HG02885 (cell line): Measurements from ENCODE around the gene TMCO6.
"Not testable (repeated sequence)": the region's sequence is repeated elsewhere in the genome, so short reads cannot be mapped to it uniquely, and the experiment has no call there.

Experiments
- ATAC-seq: cut with Tn5 transposase; IDR thresholded peaks from one replicate; pipeline ENCODE4 v1.9.1; 2021; ENCODE audit warnings: mild to moderate bottlenecking; ENCODE audit not compliant: unreplicated experiment, poor library complexity

The TMCO6 gene

GRCh38 chr5:140639148-140639981 is at the start of gene TMCO6:
Gene TMCO6, plus strand, starts transcription at chr5:140639451. Its CDS starts 77 bp downstream, at chr5:140639528.
- ATAC-seq: peak; percentile 95

DNA sequence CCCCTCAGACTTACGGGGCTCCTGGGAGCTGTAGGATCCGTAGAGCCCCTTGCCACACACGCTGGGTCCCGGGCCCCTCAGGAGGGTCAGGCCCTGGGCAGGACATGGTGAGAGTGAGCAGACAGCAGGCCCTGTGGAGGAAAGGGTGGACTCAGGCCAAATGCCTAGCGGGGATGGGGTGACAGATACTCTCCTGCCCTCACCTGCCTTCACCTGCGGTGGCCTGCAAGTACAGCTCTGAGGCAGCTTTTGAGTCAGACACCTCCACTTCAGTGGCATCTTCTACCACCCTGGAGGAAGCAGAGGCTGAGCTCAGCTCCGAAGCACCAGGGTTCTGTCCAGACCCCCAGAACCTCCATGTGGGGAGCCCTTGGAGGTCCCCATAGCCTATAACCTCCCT is 48.4 kb upstream of the TMCO6 start:
- no peak for ATAC-seq

- ATAC-seq: no peak
These were observed 47.4 kb upstream of the TMCO6 start for GRCh38 chr5:140591747-140592372.

GRCh38 chr5:140593070-140593469 is 46.2 kb upstream of the TMCO6 start:
- ATAC-seq: not testable (repeated sequence)

DNA sequence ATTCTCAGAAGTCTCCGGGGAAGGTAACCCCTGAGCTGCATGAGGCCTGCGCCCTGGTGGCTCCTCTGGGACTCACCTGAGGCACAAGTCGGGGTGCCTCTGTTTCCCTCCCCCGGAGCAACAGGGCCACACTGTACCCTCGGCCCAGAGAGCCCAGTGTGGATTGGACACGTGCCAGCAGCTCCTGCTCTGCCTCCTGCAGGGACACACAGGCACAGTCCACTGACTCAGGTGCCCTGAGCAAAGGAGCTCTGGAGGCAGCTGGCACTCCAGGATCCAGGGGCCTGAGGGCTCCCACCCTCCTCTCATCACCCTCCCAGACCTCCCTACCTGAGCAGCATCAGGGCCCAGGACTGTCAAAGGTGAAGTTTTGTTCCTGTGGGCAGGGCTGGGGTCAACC is 45.1 kb upstream of the TMCO6 start:
- no peak for ATAC-seq

DNA sequence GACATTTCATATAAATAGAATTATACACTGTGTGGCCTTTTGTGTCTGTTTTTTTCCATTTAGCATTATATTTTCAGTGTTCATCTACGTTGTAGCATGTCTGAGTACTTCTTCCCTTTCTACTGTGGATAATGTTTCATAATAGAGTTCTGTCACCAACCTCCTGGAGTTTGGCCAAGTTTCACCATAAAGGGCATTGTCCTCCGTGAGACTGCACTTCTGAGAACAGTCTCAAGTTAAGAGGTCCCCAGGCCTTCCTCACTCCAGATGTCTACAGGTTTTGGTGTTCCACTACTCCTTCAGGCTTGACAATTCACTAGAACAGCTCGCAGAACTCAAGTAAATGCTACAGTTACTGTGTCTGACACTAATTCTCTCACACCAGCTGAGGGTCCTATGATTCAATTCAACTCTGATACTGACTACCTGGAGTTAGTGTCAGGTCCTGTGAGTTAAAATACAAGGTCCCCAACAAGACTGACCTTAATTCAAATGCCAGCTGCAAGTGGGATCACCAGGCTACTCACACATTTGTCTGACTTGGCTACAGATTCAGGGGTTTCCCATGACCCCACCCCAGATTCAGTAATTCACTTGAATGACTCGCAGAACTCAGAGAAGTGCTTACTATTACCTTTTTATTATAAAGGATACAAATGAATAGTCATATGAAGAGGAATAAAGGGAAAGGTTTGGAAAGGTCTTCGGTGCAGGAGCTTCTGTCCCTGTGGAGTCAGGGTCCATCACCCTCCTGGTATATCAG is 43.5 kb upstream of the TMCO6 start:
- ATAC-seq: no peak

DNA sequence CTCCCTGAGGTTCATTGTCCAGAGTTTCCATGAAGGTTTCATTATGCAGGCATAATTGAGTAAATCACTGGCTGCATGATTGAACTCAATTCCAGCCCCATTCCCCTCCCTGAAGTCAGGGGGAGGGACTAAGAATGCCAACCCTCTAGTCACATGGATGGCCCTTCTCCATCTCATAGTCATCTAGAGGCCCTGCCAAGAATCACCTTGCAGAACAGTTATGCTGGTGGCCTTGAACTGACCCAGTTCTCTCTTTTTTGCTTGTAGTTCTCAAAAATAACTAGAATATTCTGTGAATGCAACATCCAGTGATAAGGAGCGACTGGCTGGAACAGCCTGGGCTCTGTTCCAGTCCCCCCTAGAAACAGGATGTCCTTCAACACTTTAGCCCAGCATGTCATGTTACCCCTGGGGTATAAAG is 42.9 kb upstream of the TMCO6 start:
- ATAC-seq: no peak

DNA sequence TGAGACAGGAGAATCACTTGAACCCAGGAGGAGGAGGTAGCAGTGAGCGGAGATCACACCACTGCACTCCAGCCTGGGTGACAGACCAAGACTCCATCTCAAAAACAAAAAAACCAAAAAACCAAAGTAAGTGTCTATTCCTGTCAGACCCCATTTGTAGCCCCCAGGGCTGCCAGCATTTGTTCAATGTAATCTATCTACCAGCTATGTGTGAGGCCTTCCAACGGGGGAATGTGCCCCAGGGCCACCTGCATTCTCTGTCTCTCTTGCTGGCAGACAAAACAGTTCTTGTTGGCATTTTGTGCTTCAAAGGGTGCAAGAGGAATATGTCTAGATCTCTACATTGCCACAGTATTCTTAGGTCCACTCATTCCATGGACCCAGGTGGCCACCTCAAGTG is 40.4 kb upstream of the TMCO6 start:
- no peak for ATAC-seq

GRCh38 chr5:140600096-140600495 is 39.2 kb upstream of the TMCO6 start:
- ATAC-seq: no peak

DNA sequence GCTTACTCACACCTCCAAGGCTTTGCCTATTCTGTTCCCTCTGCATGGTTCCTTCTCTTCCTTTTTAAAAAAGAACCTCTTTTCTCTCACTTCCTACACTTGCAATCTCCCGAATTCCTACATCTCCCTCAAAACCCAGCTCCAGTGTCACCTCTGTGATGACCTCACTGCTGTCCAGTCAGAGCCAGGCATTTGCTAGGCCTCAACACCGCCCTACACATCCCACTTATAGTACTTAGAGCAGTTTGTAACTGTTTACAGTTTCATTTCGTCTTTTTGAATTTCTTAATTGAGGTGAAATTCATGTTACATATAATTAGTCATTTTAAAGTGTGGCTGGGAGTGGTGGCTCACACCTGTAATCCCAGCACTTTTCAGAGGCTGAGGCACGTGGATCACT is 37.1 kb upstream of the TMCO6 start:
- ATAC-seq: no peak

DNA sequence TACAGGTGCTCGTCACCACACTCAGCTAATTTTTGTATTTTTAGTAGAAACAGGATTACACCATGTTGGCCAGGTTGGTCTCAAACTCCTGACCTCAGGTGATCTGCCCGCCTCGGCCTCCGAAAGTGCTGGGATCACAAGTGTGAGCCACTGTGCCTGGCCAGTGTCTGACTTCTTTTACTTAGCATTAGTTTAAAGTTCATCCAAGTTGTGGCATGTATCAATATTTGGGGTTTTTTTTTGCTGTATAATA is 35.9 kb upstream of the TMCO6 start:
- not testable (repeated sequence) for ATAC-seq

DNA sequence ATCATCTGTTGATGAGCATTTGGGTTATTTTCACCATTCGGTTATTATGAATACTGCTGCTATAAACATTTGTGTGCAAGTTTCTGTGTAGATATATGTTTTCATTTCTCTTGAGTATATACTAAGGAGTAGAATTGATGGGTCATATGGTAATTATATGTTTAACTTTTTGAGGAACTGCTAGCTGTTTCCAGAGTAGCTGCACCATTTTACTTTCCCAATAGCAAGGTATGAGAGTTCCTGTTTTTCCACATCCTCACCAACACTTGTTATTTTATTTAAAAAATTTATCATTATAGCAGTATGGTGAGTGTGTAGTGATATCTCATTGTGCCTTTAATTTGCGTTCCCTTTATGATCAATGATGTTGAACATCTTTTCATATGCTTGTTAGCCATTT is 35.5 kb upstream of the TMCO6 start:
- no peak for ATAC-seq

- no peak for ATAC-seq
These were observed 33.4 kb upstream of the TMCO6 start for GRCh38 chr5:140605879-140606278.

DNA sequence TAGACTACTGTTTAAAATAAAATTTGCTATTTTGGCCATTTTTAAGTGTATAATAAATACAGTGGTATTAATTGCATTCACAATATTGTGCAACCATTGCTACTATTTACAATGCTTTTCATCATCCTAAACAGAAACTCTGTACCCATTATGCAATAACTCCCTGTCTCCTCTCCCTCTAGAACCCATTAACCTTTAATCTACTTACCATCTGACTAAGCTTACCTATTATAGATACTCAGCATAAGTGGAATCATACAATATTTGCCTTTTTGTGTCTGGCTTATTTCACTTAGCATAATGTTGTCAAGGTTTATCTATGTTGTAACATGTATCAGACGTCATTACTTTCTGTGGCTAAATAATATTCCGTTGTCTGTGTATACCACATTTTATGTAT is 32.2 kb upstream of the TMCO6 start:
- no peak for ATAC-seq

GRCh38 chr5:140608722-140609121 is 30.5 kb upstream of the TMCO6 start:
- no peak for ATAC-seq

DNA sequence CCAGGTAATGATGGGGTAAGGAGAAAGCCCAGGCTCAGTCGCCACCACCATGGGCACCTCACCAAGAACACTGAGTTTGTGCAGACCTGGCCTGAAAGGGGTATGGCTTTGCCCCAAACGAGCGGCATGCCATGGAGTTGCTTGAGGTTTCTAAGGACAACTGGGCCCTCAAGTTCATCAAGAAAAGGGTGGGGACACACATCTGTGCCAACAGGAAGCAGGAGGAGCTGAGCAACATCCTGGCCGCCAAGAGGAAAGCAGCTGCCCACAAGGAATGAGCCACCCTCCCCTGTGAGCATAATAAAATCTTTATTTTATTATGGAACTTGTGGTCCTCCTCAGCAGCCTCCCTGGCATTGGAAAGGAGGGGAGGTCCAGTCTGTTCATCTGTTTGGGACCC is 30.1 kb upstream of the TMCO6 start:
- ATAC-seq: no peak

- no peak for ATAC-seq
These were observed 28.2 kb upstream of the TMCO6 start for GRCh38 chr5:140611020-140611521.

- no peak for ATAC-seq
These were observed 16.9 kb upstream of the TMCO6 start for GRCh38 chr5:140622301-140622700.

- ATAC-seq: not testable (repeated sequence)
These were observed 16.2 kb upstream of the TMCO6 start for GRCh38 chr5:140623061-140623460.

DNA sequence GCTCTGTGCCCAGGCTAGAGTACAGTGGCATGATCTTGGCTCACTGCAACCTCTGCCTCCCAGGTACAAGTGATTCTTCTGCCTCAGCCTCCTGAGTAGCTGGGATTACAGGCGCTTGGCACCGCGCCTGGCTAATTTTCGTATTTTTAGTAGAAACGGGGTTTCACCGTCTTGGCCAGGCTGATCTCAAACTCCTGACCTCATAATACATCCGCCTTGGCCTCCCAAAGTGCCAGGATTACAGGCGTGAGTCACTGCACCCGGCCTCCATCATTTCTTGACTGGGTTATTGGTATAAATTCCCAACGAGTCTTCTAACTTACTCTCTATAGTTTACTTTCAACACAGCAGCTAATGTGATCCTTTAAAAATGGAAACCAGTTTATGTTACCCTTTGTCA is 14.4 kb upstream of the TMCO6 start:
- not testable (repeated sequence) for ATAC-seq

DNA sequence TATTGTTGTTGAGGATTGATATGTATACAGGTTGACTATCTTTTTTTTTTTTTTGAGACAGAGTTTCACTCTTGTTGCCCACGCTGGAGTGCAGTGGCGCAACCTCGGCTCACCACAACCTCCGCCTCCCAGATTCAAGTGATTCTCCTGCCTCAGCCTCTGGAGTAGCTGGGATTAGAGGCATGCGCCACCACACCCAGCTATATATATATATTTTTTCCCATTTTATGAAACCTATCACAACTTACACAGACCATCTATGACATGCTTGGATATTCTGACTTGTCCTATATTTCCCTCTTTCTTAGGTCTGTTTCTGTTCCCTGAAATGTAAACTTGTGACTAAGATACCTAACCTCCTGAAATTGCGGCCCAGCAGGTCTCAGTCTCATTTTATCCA is 11.3 kb upstream of the TMCO6 start:
- no peak for ATAC-seq
